PC-9 (cell line): ENCODE data around the gene ZNF654.

Experiments
- EZH2 ChIP-seq: fragments of 200-600 bp; sonication (generic); IDR thresholded peaks from 2 replicates; pipeline ENCODE4 v1.8.0; 2017; ENCODE audit warnings: antibody characterized with exemption, low read depth
- TF ChIP-seq, protein P1 (sequence below): fragments of 200-600 bp; sonication (generic); conservative IDR thresholded peaks from 2 replicates; pipeline ENCODE4 v1.6.1; 2017; ENCODE audit warnings: mixed run types, antibody characterized with exemption, mild to moderate bottlenecking, moderate library complexity

DNA sequence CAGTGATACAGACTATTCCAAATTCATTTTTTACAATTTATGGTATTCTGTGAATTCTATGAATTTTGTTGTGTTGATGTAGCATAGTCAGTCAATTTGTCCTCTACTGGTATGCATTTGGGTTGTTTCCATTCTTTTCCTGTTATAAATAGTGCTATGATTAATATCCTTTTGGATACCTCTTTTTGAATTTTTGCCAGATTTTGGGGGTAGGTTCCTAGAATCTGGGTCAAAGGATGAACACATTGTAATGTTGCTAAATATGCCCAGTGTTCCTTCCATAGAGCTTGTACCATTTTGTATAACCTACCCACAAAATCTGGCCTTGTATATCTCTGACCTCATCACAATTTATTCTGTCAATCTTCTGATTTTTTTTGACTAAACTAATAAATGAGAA lies 46.3 kb downstream of the ZNF654 start:
- TF ChIP-seq, protein P1, sequence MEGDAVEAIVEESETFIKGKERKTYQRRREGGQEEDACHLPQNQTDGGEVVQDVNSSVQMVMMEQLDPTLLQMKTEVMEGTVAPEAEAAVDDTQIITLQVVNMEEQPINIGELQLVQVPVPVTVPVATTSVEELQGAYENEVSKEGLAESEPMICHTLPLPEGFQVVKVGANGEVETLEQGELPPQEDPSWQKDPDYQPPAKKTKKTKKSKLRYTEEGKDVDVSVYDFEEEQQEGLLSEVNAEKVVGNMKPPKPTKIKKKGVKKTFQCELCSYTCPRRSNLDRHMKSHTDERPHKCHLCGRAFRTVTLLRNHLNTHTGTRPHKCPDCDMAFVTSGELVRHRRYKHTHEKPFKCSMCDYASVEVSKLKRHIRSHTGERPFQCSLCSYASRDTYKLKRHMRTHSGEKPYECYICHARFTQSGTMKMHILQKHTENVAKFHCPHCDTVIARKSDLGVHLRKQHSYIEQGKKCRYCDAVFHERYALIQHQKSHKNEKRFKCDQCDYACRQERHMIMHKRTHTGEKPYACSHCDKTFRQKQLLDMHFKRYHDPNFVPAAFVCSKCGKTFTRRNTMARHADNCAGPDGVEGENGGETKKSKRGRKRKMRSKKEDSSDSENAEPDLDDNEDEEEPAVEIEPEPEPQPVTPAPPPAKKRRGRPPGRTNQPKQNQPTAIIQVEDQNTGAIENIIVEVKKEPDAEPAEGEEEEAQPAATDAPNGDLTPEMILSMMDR, result no peak
- TF ChIP-seq EZH2, result no peak
